HL-60 (cell line): ENCODE measurements around the gene G3BP2.

Source experiments
- DNase-seq, 2 experiments: peaks; one replicate each; pipeline ENCODE4 v3.0.0-alpha.2; 2010 to 2020; ENCODE audit warnings: low read depth in 1 of 2, low spot score in 1 of 2
- H3K27ac ChIP-seq: fragments of 250-450 bp; sonication (Bioruptor Pico); replicated peaks from 2 replicates; pipeline ENCODE4 v1.5.1; 2020; ENCODE audit warnings: mild to moderate bottlenecking, moderate library complexity
- H3K27me3 ChIP-seq: fragments of 250-450 bp; sonication (Bioruptor Pico); 2 replicates; pipeline ENCODE4 v1.5.1; 2021; ENCODE audit warnings: mild to moderate bottlenecking, moderate library complexity; ENCODE audit not compliant: insufficient read depth, poor library complexity, severe bottlenecking
- H3K4me3 ChIP-seq: replicated peaks from 2 replicates; pipeline ENCODE4 v1.5.1; 2011; ENCODE audit warnings: mild to moderate bottlenecking, control low read depth, low read length; ENCODE audit not compliant: insufficient read depth
- CTCF ChIP-seq: IDR thresholded peaks from one replicate; pipeline ENCODE4 v1.5.1; 2011; ENCODE audit warnings: low read length, control low read depth, inconsistent platforms; ENCODE audit not compliant: insufficient read depth
- GABPA ChIP-seq: IDR thresholded peaks from 2 replicates; pipeline ENCODE4 v1.6.1; 2012; ENCODE audit warnings: low read depth
- POLR2AphosphoS5 ChIP-seq: IDR thresholded peaks from 2 replicates; pipeline ENCODE4 v1.6.1; 2012; ENCODE audit warnings: low read depth
- REST ChIP-seq: IDR thresholded peaks from 2 replicates; pipeline ENCODE4 v1.6.1; 2012; ENCODE audit warnings: low read depth; ENCODE audit not compliant: insufficient replicate concordance
- SPI1 ChIP-seq: IDR thresholded peaks from 2 replicates; pipeline ENCODE4 v1.6.1; 2012; ENCODE audit warnings: low read depth, mild to moderate bottlenecking, borderline replicate concordance

Gene G3BP2

GRCh38 chr4:75685546-75686189 is 12.5 kb upstream of the G3BP2 start:
- H3K27me3 ChIP-seq: no peaks in the 10 kb centered on the region
- TF ChIP-seq GABPA: no peak
- no peak for TF ChIP-seq REST
- no peak for TF ChIP-seq SPI1
- TF ChIP-seq POLR2AphosphoS5: no peak
- TF ChIP-seq CTCF: no peak
- no peak overlapping the region for H3K27ac ChIP-seq
- no peak for DNase-seq
- no peak overlapping the region for H3K4me3 ChIP-seq

- no peak overlapping the region for H3K4me3 ChIP-seq
- no peaks in the 10 kb centered on the region for H3K27me3 ChIP-seq
- no peak for DNase-seq
- TF ChIP-seq GABPA (no peak), CTCF (no peak), REST (no peak), POLR2AphosphoS5 (no peak), SPI1 (no peak)
- H3K27ac ChIP-seq: no peak overlapping the region
These were observed 10.4 kb upstream of the G3BP2 start for GRCh38 chr4:75683482-75684155.

- TF ChIP-seq CTCF (no peak), SPI1 (no peak), REST (no peak), POLR2AphosphoS5 (no peak), GABPA (no peak)
- no peak for DNase-seq
- Histone ChIP-seq H3K27me3 (no peaks in the 10 kb centered on the region), H3K4me3 (no peak overlapping the region), H3K27ac (no peak overlapping the region)
These were observed 6.8 kb upstream of the G3BP2 start for GRCh38 chr4:75679876-75680575.
